Thyroid gland (tissue), 4 donors: ENCODE results near the gene KRTAP21-2. TPM values are rescaled to one million over a fixed set of nuclear protein-coding genes. Genes with fewer than 3 reads are reported as not detected.

Experiments
- DNase-seq, 2 donors: peaks; one replicate each; pipeline ENCODE4 v3.0.0-alpha.2; 2019
- H3K27ac ChIP-seq, 3 donors: fragments of 200-600 bp; sonication (generic); 1 replicate in 2 of 3; 2 replicates in 1 of 3; pipeline ENCODE4 v1.5.1; 2016 to 2019; ENCODE audit warnings: mild to moderate bottlenecking in 1 of 3, moderate library complexity in 1 of 3
- H3K27me3 ChIP-seq: fragments of 200-600 bp; sonication (generic); one replicate; pipeline ENCODE4 v1.5.1; 2019
- H3K36me3 ChIP-seq, 2 donors: fragments of 200-600 bp; sonication (generic); one replicate each; pipeline ENCODE4 v1.5.1; 2016 to 2019
- H3K4me1 ChIP-seq, 2 donors: fragments of 200-600 bp; sonication (generic); one replicate each; pipeline ENCODE4 v1.5.1; 2017 to 2019
- H3K4me3 ChIP-seq, 3 donors: fragments of 200-600 bp; sonication (generic); replicated peaks in 1 of 3; 1 replicate in 2 of 3; 2 replicates in 1 of 3; pipeline ENCODE4 v1.5.1; 2016; ENCODE audit warnings: mild to moderate bottlenecking in 1 of 3
- H3K9me3 ChIP-seq: fragments of 200-600 bp; sonication (generic); one replicate; pipeline ENCODE4 v1.5.1; 2017
- POLR2A ChIP-seq, 2 donors: fragments of 450-650 bp; IDR thresholded peaks; one replicate each; pipeline ENCODE4 v1.6.1; 2017; ENCODE audit warnings: antibody characterized with exemption in 2 of 2, mild to moderate bottlenecking in 2 of 2, moderate library complexity in 1 of 2
- WGBS, 2 donors: methylation state at CpG; one replicate each; pipeline ENCODE4 v1.1.5; 2017; 5-methylcytosine and 5-hydroxymethylcytosine counted together
- intact Hi-C: fragments of 100-400 bp; cut with DNase I; formaldehyde crosslinking; loops from one replicate; pipeline ENCODE4 v1.15.1; 2023
- total RNA-seq, 4 donors: library from RNA; depleted of rRNA; stranded (reverse); fragments of >200 nt; gene quantifications; one replicate each; pipeline ENCODE4 v1.2.3, GENCODE V29; 2016
- TF ChIP-seq, protein P1 (sequence below), 6 experiments: fragments of 200-600 bp in 3 of 6; fragments of 450-650 bp in 3 of 6; sonication (generic) in 3 of 6; IDR thresholded peaks; one replicate each; pipeline ENCODE4 v1.5.1; 2016 to 2019; ENCODE audit warnings: antibody characterized with exemption in 6 of 6, mild to moderate bottlenecking in 2 of 6, inconsistent platforms in 1 of 6, moderate library complexity in 1 of 6

KRTAP21-2 gene
- total RNA-seq = not detected

DNA sequence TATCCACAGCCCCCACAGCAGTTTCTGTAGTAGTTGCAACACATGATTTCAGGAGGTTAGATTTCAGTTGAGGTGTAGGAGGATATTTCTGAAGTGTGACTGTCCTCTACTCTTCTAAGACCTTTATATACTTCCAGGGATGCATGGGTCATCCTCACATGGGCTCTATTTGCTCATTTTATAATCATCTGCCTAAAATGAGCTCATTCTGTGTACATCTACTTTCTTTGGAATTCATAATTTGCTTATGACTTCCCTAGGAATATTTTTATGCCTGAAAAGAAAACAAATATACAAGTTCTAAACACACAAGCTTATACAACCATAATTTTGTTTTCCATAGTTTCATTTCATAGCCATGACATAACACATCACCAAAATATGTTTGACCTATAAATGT, at the start of gene KRTAP21-2:
KRTAP21-2 (minus strand) TSS at position 101 of the 400 bp plus-strand sequence; CDS start at position 44, 57 bp downstream.
- H3K36me3 ChIP-seq = no peaks in the 10 kb centered on the region
- H3K9me3 ChIP-seq = no peaks in the 10 kb centered on the region
- H3K4me3 ChIP-seq = no peak within 1 kb of the TSS
- TF ChIP-seq, protein P1, sequence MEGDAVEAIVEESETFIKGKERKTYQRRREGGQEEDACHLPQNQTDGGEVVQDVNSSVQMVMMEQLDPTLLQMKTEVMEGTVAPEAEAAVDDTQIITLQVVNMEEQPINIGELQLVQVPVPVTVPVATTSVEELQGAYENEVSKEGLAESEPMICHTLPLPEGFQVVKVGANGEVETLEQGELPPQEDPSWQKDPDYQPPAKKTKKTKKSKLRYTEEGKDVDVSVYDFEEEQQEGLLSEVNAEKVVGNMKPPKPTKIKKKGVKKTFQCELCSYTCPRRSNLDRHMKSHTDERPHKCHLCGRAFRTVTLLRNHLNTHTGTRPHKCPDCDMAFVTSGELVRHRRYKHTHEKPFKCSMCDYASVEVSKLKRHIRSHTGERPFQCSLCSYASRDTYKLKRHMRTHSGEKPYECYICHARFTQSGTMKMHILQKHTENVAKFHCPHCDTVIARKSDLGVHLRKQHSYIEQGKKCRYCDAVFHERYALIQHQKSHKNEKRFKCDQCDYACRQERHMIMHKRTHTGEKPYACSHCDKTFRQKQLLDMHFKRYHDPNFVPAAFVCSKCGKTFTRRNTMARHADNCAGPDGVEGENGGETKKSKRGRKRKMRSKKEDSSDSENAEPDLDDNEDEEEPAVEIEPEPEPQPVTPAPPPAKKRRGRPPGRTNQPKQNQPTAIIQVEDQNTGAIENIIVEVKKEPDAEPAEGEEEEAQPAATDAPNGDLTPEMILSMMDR (IDR thresholded peaks at IDR 0.05) = no peak
- no peak for TF ChIP-seq POLR2A (IDR thresholded peaks at IDR 0.05)
- no peaks in the 10 kb centered on the region for H3K4me1 ChIP-seq
- H3K27ac ChIP-seq = no peak within 1 kb of the TSS
- intact Hi-C loops = no loop called here
- DNase-seq = no peak
- no peaks in the 10 kb centered on the region for H3K27me3 ChIP-seq

DNA sequence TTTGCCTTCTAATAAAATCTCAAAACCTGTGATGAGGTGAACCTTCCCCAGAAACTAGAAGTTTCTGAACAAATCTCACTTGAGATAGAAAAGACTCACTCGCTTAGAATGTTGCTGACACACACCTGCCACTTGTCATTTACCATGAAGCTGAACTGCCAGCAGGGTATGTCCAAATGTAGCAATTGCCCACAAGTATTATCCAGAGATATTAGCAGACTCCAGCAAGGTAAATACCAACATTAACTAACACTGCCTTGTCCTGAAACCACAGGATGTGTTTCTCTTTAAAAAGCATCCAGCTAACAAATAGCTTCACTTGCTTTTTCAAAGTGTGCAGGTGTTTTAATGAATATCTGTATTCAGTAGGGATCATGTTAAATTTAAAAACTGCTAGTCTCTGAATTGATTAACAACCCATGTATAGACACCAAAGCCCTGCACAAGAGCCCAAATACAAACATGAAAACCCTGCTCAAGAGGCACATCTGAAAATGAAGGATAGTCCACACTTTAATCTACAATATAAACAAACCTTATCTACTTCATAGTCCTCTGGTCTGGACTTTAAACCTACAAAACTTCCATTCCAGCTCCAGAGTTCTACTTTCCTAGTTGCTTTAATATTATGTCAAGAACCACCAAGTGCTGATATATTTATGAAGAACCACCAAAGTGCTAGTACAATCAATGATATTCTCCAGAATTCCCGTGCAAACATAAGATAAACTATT, 46.7 kb upstream of the KRTAP21-2 start:
- WGBS, 2 donors = 63 to 75% methylated on average over 2 of the region's 2 CpGs
- Histone ChIP-seq H3K4me3 (no peak overlapping the region), H3K9me3 (no peaks in the 10 kb centered on the region), H3K27me3 (no peaks in the 10 kb centered on the region), H3K36me3 (no peaks in the 10 kb centered on the region), H3K4me1 (no peaks in the 10 kb centered on the region), H3K27ac (no peak overlapping the region)
- TF ChIP-seq, protein P1 (IDR thresholded peaks at IDR 0.05) = no peak
- no peak for TF ChIP-seq POLR2A (IDR thresholded peaks at IDR 0.05)
- intact Hi-C loops = no loop called here
- no peak for DNase-seq

DNA sequence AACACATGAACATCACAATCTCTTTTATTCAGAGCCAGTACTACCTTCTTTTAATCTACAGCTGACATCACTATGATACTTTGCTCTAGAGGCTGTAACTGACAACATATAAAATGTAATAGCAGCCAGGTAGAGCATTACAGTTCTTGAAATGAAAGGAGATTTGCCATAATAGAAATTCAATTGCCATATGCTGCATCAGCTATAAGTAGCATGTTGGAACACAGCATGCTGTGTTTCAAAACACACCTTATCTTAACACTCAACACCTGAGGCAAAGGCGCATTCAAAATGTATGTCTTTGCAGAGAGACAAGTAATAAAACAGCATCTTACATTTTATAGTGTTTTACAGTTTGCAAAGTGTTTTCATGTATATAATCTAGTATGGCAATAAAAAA, 32.2 kb upstream of the KRTAP21-2 start:
- WGBS, 2 donors = 97 to 98% methylated on average over 1 of the region's 1 CpG
- Histone ChIP-seq H3K27ac (no peak overlapping the region), H3K9me3 (no peaks in the 10 kb centered on the region), H3K4me1 (no peaks in the 10 kb centered on the region), H3K27me3 (no peaks in the 10 kb centered on the region), H3K36me3 (no peaks in the 10 kb centered on the region), H3K4me3 (no peak overlapping the region)
- no peak for TF ChIP-seq POLR2A (IDR thresholded peaks at IDR 0.05)
- TF ChIP-seq, protein P1 (IDR thresholded peaks at IDR 0.05) = no peak
- no peak for DNase-seq
- intact Hi-C loops = no loop called here

DNA sequence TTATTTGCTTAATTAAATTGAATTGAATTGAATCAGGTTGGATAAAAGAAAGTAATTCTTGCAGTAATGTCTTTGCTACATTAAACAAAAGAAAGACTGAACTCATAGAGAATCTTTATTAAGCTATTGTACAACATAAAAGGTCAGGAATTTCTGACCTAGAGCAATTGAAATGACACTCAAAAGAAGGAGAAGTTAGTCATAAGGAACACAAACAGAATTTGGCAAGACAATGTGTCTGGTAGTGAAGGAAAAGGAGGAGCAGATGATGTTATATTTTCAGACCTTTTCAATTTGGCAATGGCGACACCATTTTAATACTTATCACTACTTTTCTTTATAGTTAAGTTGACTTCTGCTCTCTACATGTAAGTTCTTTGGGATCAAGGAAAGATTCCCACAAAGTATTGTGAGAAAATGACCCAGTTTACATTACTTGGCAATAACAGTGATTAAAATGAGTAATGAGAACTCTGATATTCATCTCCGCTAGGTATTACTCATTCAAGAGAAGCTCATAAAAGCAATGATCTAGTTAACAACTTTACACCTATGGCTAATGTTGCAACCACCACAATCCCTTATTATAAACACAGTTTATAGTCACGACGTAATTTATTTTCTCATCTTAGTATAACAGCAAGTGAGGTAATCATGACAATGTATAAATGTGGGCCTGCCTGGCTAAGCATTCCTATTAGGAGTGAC, 22.8 kb upstream of the KRTAP21-2 start:
- no peak for DNase-seq
- 93 to 95% methylated on average over 4 of the region's 4 CpGs for WGBS, 2 donors
- Histone ChIP-seq H3K4me1 (no peaks in the 10 kb centered on the region), H3K9me3 (no peaks in the 10 kb centered on the region), H3K4me3 (no peak overlapping the region), H3K27ac (no peak overlapping the region), H3K36me3 (no peaks in the 10 kb centered on the region), H3K27me3 (no peaks in the 10 kb centered on the region)
- intact Hi-C loops = no loop called here
- no peak for TF ChIP-seq POLR2A (IDR thresholded peaks at IDR 0.05)
- TF ChIP-seq, protein P1 (IDR thresholded peaks at IDR 0.05) = no peak

DNA sequence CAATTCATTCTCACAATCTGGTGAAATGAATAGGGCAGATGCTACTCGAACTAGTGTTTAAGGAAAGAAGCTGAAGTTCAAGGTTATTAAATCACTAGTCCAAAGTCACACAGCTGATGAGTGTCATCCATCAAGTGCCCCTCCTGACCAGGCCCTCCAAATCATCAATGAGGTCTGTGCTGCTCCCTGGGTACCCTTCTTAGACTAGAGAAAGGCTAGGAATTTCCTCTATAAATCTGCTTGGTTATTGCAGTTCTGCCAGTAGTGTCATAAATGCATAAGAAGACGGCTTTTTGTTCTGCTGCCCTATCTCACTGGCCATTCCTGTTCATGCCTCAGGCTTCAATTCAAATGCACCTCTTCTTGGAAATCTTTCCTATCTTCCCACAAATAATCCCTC, 13.7 kb upstream of the KRTAP21-2 start:
- Histone ChIP-seq H3K27ac (no peak overlapping the region), H3K4me1 (no peaks in the 10 kb centered on the region), H3K27me3 (no peaks in the 10 kb centered on the region), H3K9me3 (no peaks in the 10 kb centered on the region), H3K36me3 (no peaks in the 10 kb centered on the region), H3K4me3 (no peak overlapping the region)
- 76 to 86% methylated on average over 2 of the region's 2 CpGs for WGBS, 2 donors
- intact Hi-C loops = no loop called here
- no peak for TF ChIP-seq POLR2A (IDR thresholded peaks at IDR 0.05)
- TF ChIP-seq, protein P1 (IDR thresholded peaks at IDR 0.05) = no peak
- DNase-seq = no peak
